C4-2B (cell line): ENCODE results near the gene SLC46A2.

Experiments used
- H3K27ac ChIP-seq: fragments of 450-650 bp; 2 replicates; pipeline ENCODE4 v1.5.1; 2017
- CTCF ChIP-seq: fragments of 450-650 bp; conservative IDR thresholded peaks from 2 replicates; pipeline ENCODE4 v1.5.1; 2017; ENCODE audit warnings: mild to moderate bottlenecking
- ZFX ChIP-seq: fragments of 450-650 bp; IDR thresholded peaks from 2 replicates; pipeline ENCODE4 v1.6.1; 2017

SLC46A2 gene

GRCh38 chr9:112887381-112887780, 3.3 kb downstream of the SLC46A2 start:
- H3K27ac ChIP-seq = no peak overlapping the region
- TF ChIP-seq CTCF = no peak; the same call in 1 of the 2 replicates
- no peak for TF ChIP-seq ZFX

GRCh38 chr9:112886351-112886750, 4.3 kb downstream of the SLC46A2 start:
- TF ChIP-seq CTCF = no peak
- TF ChIP-seq ZFX = no peak
- no peak overlapping the region for H3K27ac ChIP-seq

- TF ChIP-seq ZFX (no peak), CTCF (no peak)
- H3K27ac ChIP-seq = no peak overlapping the region
Observed at GRCh38 chr9:112885324-112885723, 5.4 kb downstream of the SLC46A2 start.

- H3K27ac ChIP-seq = no peak overlapping the region
- no peak for TF ChIP-seq CTCF
- no peak for TF ChIP-seq ZFX
Observed at GRCh38 chr9:112884721-112885120, 6.0 kb downstream of the SLC46A2 start.

GRCh38 chr9:112884101-112884500, 6.6 kb downstream of the SLC46A2 start:
- H3K27ac ChIP-seq = no peak overlapping the region
- TF ChIP-seq ZFX = no peak
- TF ChIP-seq CTCF = no peak

- H3K27ac ChIP-seq = no peak overlapping the region
- TF ChIP-seq ZFX = no peak
- no peak for TF ChIP-seq CTCF
Observed at GRCh38 chr9:112881331-112881730, 9.3 kb downstream of the SLC46A2 start.

- TF ChIP-seq CTCF (no peak), ZFX (no peak)
- no peak overlapping the region for H3K27ac ChIP-seq
Observed at GRCh38 chr9:112880650-112881049, 10.0 kb downstream of the SLC46A2 start.
